Measurements from ENCODE around the gene REL.

REL gene

DNA sequence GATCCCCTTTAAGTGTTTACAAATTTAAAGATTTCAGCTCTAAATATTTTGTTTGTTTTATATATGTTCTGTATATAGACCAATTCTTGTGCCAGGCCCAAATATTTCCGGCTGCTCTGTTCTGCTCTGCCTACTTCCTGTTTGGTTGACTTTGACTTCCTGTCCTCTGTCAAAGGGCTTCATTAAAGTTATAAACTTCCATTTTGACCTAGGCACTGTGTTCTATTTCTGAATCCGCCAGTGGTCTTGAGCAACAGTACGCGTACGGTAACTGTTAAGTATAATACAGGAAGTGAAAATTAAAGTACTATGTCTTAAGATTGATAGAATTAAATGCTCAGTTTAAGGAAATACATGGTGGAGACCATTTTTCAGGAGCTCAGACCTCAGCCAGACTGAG lies 13.5 kb upstream of the REL start:
- ATAC-seq, result no peak
- TF ChIP-seq CSDC2 (CRISPR knock-in tag; IDR thresholded peaks at IDR 0.05) (no peak), ZFP30 (CRISPR knock-in tag; IDR thresholded peaks at IDR 0.05) (no peak), TOX (CRISPR knock-in tag; IDR thresholded peaks at IDR 0.05; ENCODE audit: borderline replicate concordance) (no peak), CREB5 (CRISPR knock-in tag; IDR thresholded peaks at IDR 0.05; ENCODE audit: low read depth) (no peak), TCF4 (CRISPR knock-in tag; IDR thresholded peaks at IDR 0.05; ENCODE audit: borderline replicate concordance) (no peak)

- ATAC-seq, result no peak
- no peak for TF ChIP-seq OSR1 (CRISPR knock-in tag; IDR thresholded peaks at IDR 0.05)
- TF ChIP-seq RARB (CRISPR knock-in tag; IDR thresholded peaks at IDR 0.05), result no peak
- TF ChIP-seq ISL1 (CRISPR knock-in tag; IDR thresholded peaks at IDR 0.05), result no peak
- no peak for TF ChIP-seq CREB5 (CRISPR knock-in tag; IDR thresholded peaks at IDR 0.05; ENCODE audit: low read depth)
- TF ChIP-seq TCF4 (CRISPR knock-in tag; IDR thresholded peaks at IDR 0.05; ENCODE audit: borderline replicate concordance), result no peak
- no peak for TF ChIP-seq PATZ1 (CRISPR knock-in tag; IDR thresholded peaks at IDR 0.05; ENCODE audit: borderline replicate concordance)
- no peak for TF ChIP-seq BACH2 (CRISPR knock-in tag; IDR thresholded peaks at IDR 0.05; ENCODE audit: borderline replicate concordance)
- TF ChIP-seq PPARA (CRISPR knock-in tag; IDR thresholded peaks at IDR 0.05; ENCODE audit: borderline replicate concordance), result no peak
- no peak for TF ChIP-seq CSRNP3 (CRISPR knock-in tag; IDR thresholded peaks at IDR 0.05)
- no peak for TF ChIP-seq CSDC2 (CRISPR knock-in tag; IDR thresholded peaks at IDR 0.05)
- no peak for TF ChIP-seq ESRRG (CRISPR knock-in tag; IDR thresholded peaks at IDR 0.05)
- TF ChIP-seq ZNF70 (CRISPR knock-in tag; IDR thresholded peaks at IDR 0.05), result no peak
- TF ChIP-seq ZNF565 (CRISPR knock-in tag; conservative IDR thresholded peaks at IDR 0.05; ENCODE audit: low read depth), result no peak
- TF ChIP-seq ZFP30 (CRISPR knock-in tag; IDR thresholded peaks at IDR 0.05), result no peak
Observed at GRCh38 chr2:60868589-60869273, 12.6 kb upstream of the REL start.

DNA sequence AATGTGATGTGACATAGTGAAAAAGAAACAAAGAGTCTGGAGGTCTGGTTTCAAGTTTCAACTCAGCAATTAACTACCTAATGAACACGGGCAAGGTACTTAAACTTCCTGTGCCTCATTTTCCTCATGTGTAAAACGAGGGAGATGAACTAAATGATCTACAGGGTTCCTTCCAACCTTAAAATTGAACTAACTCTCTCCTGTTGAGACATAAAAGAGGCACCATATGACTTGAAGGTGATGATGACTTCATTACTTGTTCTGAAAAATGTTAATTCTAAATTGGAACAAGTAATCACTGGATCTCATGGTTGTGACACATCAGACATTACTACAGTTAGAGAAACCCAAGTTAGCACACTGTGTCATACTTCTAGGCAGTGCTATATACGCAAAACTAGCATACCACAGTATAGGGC lies 8.9 kb upstream of the REL start:
- no peak for ATAC-seq
- TF ChIP-seq, protein P1, sequence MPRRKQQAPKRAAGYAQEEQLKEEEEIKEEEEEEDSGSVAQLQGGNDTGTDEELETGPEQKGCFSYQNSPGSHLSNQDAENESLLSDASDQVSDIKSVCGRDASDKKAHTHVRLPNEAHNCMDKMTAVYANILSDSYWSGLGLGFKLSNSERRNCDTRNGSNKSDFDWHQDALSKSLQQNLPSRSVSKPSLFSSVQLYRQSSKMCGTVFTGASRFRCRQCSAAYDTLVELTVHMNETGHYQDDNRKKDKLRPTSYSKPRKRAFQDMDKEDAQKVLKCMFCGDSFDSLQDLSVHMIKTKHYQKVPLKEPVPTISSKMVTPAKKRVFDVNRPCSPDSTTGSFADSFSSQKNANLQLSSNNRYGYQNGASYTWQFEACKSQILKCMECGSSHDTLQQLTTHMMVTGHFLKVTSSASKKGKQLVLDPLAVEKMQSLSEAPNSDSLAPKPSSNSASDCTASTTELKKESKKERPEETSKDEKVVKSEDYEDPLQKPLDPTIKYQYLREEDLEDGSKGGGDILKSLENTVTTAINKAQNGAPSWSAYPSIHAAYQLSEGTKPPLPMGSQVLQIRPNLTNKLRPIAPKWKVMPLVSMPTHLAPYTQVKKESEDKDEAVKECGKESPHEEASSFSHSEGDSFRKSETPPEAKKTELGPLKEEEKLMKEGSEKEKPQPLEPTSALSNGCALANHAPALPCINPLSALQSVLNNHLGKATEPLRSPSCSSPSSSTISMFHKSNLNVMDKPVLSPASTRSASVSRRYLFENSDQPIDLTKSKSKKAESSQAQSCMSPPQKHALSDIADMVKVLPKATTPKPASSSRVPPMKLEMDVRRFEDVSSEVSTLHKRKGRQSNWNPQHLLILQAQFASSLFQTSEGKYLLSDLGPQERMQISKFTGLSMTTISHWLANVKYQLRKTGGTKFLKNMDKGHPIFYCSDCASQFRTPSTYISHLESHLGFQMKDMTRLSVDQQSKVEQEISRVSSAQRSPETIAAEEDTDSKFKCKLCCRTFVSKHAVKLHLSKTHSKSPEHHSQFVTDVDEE (CRISPR knock-in tag; IDR thresholded peaks at IDR 0.05), result no peak
- TF ChIP-seq BACH2 (CRISPR knock-in tag; IDR thresholded peaks at IDR 0.05; ENCODE audit: borderline replicate concordance) (no peak), CSDC2 (CRISPR knock-in tag; IDR thresholded peaks at IDR 0.05) (no peak), OSR1 (CRISPR knock-in tag; IDR thresholded peaks at IDR 0.05) (no peak), ESRRG (CRISPR knock-in tag; IDR thresholded peaks at IDR 0.05) (no peak), TOX (CRISPR knock-in tag; IDR thresholded peaks at IDR 0.05; ENCODE audit: borderline replicate concordance) (no peak), CREB5 (CRISPR knock-in tag; IDR thresholded peaks at IDR 0.05; ENCODE audit: low read depth) (no peak), ISL1 (CRISPR knock-in tag; IDR thresholded peaks at IDR 0.05) (no peak), SNAI2 (CRISPR knock-in tag; IDR thresholded peaks at IDR 0.05) (no peak), PATZ1 (CRISPR knock-in tag; IDR thresholded peaks at IDR 0.05; ENCODE audit: borderline replicate concordance) (no peak), RARB (CRISPR knock-in tag; IDR thresholded peaks at IDR 0.05) (no peak), ZFP3 (CRISPR knock-in tag; IDR thresholded peaks at IDR 0.05) (no peak), ZFP30 (CRISPR knock-in tag; IDR thresholded peaks at IDR 0.05) (no peak), ZC3H10 (CRISPR knock-in tag; IDR thresholded peaks at IDR 0.05) (no peak), POU6F1 (CRISPR knock-in tag; IDR thresholded peaks at IDR 0.05; ENCODE audit: borderline replicate concordance, low read depth) (no peak), TCF4 (CRISPR knock-in tag; IDR thresholded peaks at IDR 0.05; ENCODE audit: borderline replicate concordance) (no peak)

All from SK-N-SH treated with all-trans-retinoic acid at 6 μM for 48 hours (cell line).